NCI-H524 (cell line): ENCODE data around the gene TPSB2.
A peak's percentile ranks its signal among the peaks of the same experiment; 100 is the strongest.
"Not testable (repeated sequence)": the region's sequence is repeated elsewhere in the genome, so short reads cannot be mapped to it uniquely, and the experiment has no call there.

ENCODE experiments used
- DNase-seq, 2 experiments: peaks; one replicate each; lab custom pipeline; 2025; lab: John Stamatoyannopoulos, UW

TPSB2 gene

DNA sequence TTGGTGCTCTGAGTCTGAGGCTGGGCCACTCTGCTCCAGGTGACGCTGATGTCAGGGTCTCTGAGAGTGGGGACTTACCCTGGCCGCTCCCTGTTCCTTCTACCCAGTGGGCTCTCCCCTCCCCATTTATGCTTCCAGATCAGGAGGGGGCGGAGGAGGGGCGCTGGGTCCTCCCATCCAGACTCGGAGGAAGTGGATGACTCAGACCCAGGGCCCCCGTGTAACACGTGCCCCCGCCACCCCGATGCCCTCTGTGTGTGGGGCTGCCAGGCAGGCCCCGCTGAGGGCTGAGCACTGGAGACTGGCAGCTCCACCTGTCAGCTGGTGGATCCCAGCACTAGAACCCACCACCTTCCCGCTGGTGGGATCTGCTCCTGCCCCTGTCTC lies at the start of gene TPSB2:
Gene TPSB2, minus strand, starts transcription at position 101 of the 387 bp plus-strand sequence. CDS start 233 bp downstream, outside the sequence.
- not testable (repeated sequence) for DNase-seq

GRCh38 chr16:1279081-1279944 lies 49.3 kb upstream of the TPSB2 start:
- no peak for DNase-seq

- DNase-seq: no peak
These were observed 48.5 kb upstream of the TPSB2 start for GRCh38 chr16:1278477-1278876.

- DNase-seq: no peak
These were observed 47.8 kb upstream of the TPSB2 start for GRCh38 chr16:1277617-1278282.

GRCh38 chr16:1277151-1277598 lies 47.2 kb upstream of the TPSB2 start:
- DNase-seq: no peak

- DNase-seq: no peak
These were observed 46.5 kb upstream of the TPSB2 start for GRCh38 chr16:1276580-1276878.

- no peak for DNase-seq
These were observed 46.0 kb upstream of the TPSB2 start for GRCh38 chr16:1275791-1276579.

GRCh38 chr16:1274767-1275166 lies 44.8 kb upstream of the TPSB2 start:
- DNase-seq: no peak

DNA sequence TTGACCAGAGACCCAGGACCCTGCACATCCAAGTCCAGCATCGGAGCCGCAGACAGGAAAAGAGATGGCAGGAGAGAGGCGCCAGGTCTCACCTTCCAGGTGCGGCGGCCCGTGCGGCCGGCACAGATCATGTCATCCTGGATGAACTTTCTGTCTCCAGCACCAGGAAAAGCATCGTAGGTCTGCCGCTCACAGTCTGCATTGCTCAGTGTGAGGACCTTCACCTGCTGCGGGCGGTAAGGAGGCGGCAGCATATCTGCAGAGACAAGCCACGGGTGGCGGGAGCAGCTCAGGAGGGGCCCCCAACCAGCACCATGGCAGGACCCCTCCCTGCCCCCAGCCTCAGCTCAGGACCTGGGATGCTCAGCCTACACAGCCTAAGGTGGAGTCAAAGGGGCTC lies 43.8 kb upstream of the TPSB2 start:
- DNase-seq: no peak

DNA sequence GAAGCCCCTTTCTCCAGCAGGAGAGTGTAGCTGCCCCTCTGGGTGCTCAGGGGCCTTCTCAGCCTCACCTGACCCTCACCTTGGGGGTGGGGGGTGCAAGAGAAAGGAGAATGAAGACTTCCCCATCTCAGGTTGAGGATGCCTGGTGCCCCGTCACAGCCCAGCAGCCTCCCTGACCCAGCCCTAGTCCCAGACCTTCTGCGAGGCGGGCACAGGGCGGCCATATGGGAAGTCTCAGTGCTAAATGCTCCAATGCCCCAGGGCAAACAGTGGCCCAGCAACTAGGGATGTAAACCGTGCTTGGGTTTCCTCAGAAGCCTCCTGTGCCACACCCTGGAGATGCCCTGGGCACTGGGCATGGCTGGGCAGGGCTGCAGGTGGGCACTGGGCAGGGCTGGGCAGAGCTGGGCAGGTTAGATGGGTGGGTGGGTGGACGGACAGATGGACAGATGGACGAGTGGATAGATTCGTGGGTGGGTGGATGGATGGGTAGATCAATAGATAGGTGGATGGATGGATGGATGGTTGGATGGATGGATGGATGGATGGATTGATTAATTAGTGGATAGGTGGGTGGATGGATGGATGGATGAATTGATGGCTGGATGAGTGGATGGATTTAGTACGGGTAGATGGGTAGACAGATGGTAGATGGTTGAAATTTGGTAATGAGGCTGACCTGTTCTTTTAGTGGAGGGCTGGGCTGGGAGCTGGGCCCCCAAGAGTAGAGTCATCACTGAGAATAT lies 42.6 kb upstream of the TPSB2 start:
- no peak for DNase-seq

- peak; percentile 35 to 76 for DNase-seq
These were observed 41.9 kb upstream of the TPSB2 start for GRCh38 chr16:1271724-1272413.

DNA sequence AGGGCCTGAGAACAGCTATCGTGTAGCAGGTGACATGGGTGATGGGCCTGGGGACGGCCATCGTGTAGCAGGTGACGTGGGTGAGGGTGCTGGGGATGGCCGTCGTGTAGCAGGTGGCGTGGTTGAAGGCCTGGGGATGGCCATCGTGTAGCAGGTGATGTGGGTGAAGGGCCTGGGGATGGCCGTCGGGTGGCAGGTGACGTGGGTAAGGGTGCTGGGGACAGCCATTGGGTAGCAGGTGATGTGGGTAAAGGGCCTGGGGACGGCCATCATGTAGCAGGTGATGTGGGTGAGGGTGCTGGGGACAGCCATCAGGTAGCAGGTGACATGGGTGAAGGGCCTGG lies 41.4 kb upstream of the TPSB2 start:
- DNase-seq: no peak

DNA sequence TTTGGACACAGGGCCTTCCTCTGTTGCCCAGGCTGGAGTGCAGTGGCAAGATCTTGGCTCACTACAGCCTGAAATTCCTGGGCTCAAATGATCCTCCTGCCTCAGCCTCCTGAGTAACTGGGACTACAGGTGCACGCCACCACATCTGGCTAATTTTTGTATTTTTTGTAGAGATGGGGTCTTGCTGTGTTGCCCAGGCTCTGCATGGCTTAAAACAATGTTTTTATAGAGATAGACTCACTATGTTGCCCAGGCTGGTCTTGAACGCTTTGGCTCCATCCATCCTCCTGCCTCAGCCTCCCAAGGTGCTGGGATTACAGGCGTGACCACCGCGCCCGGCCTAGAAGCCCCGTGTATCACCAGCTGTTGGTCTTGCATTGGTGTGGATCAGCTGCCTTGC lies 39.4 kb upstream of the TPSB2 start:
- not testable (repeated sequence) for DNase-seq

DNA sequence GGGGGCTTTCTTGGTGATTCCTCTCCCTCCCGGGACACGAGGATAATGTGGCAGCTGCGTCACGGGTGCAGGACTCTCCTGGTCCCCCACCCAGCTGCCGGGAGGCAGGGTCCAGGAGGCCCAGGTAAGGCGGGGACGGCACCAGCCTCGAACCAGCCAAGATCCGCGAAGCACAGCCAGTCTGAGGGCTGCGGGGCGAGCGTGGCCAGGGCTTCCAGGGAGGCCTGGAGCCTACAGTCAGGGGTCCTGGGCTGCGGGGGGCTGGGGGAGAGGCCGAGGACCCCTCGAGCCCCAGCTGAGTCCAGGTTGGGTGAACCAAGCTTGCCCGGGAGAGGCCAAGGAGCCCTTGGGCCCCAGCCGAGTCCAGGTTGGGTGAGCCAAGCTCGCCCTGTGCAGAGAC lies 35.8 kb upstream of the TPSB2 start:
- DNase-seq: no peak

DNA sequence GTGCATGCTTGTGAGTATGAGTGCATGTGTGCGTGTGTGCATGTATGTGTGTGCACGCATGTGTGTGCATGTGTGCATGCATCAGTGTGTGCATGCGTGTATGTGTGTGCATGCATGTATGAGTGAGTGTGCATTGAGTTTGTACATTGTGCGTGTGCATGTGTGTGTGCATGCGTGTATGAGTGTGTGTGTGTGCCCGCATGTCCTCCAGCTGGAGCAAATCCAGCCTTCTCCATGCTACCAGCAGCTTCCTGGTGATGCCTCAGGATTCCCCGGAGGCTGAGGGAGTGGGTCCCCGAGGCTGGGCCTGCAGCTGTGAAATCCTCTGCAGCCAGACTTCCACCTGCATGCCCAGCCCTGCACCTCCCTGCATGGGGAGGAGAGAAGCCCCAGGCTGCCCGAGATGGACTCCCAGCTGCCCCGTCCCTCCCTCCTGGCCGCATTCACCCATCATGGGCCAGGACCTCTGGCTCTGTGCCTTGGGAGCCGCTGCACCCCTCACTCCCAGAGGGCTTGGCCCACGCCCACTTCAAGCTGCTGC lies 35.2 kb upstream of the TPSB2 start:
- no peak for DNase-seq

DNA sequence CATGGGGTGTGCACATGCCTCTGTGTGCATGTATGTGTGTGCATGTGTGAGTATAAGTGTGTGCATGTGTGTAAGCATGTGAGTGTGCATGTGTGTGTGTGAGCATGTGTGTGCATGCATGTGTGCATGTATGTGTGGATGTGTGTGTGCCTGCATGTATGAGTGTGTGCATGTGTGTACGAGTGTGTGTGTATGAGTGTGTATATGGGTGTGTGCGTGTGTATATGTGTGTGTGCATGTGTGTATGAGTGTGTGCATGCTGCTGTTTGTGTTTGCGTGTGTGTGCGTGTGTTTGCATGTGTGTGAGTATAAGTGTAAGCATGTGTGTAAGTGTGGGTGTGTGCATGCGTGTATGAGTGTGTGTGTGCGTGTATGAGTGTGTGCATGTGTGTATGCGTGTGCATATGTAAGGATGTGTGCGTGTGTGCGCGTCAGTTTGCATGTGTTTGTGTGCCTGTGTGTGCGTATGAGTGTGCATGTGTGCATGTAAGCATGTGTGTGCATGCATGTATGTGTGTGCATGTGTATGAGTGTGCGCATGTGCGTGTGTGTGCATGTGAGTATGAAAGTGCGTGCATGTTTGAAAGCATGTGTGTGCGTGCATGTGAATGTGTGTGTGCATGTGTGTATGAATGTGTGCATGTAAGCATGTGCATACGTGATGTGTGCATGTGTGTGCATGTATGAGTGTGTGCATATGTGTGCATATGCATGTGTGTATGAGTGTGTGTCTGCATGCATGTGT lies 34.5 kb upstream of the TPSB2 start:
- no peak for DNase-seq

DNA sequence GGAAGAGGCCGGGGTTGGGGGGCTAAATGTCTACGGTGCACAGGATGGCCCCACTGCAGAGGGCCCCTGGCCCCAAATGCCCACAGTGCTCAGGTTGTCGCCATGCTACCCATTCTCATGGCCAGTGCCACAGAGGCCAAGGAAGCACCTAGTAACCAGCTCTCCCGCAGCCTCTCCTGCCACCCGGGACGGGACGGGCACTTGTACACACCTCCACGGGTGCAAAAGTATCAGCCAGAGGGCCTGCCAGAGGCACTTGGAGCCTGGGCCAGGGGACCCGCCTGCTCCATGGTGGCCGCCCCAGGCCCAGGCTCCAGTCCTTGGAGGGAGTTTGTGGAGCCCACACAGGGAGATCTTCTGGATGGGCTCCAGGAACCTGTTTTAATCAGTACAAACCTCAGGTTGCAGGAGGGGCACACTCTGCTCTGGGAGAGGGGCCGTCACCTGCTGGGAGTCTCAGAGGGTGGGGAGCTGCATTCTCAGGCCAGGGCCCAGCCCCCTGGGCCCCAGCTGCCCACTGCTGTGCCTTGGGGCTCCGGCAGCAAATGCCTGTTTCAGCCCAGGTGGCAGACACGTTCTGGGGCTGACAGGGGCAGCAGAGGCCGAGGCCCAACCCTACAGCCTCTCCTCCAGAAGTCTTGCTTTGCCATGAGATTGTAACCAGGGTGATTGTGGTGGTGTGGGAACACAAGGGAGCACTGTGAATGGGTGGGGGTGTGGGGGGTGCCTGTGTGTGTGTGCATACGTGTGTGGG lies 33.8 kb upstream of the TPSB2 start:
- DNase-seq: no peak

DNA sequence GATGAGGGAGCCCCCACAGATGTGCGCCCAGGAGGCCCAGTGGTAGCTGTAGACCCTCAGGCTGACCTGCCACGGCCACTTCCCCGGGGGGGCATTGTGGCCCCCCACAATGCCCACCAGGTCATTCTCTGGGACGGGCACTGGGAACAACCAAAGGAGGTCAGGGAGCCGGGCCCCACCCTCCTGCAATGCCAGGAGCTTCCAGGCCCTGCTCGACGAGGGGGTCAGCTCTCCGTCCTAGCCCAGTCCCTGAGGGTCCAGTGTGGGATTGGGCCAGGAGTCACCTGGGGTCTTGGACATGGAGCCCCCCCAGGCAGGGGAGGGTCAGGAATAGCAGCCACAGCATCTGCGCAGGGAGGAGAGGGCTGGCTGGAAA lies 32.9 kb upstream of the TPSB2 start:
- no peak for DNase-seq

DNA sequence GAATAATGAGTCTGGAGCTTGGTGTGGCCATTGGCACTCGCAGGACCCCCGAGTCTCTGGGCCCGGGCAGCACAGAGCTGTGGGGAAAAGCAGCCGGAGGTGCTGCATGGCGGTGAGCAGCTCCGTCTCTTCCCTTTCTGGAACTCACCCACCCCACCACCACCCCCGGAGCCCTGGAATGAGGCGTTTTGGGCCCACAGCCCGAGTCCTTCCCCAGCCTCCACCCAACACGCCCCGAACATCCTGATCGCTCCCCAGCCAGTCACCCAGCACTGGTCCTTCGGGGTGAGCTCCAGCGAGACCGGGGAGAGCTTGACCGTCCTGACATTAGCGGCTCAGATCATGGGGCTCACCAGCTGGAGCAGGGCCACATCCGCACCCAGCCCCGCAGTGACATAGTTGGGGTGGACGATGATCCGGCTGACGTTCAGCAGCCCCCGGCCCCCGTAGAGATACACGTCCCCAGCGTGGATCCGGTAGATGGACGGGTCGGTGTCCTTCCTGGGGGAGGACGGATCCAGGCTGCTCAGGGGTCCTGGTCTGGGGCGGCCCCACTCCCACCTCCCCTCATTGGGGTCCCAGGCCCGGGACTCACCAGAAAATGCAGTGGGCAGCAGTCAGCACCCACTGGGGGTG lies 32.3 kb upstream of the TPSB2 start:
- no peak for DNase-seq
